ENCODE results near the gene CREG2. TPM values are rescaled to one million over a fixed set of nuclear protein-coding genes. Genes with fewer than 3 reads are reported as not detected.

Gene CREG2
- total and polyA plus RNA-seq, 2 donors (not counting 1 experiment from before 2014, with no cell fraction given): 0.08 to 0.50 TPM

- TF ChIP-seq CTCF (conservative IDR thresholded peaks at IDR 0.05 in 1 of 2, IDR thresholded peaks at IDR 0.05 in 1 of 2; ENCODE audit: low read depth in 1 of 2, low read length in 2 of 2) (no peak), EZH2 (IDR thresholded peaks at IDR 0.05; ENCODE audit: low read length, missing control alignments) (no peak)
- Histone ChIP-seq H3K79me2 (ENCODE audit: control insufficient read depth, insufficient read depth, low read length) (peaks cover 32% of the 10 kb centered on the region), H4K20me1 (ENCODE audit: control insufficient read depth, extremely low read depth, insufficient read depth, low read length) (peaks cover 2% of the 10 kb centered on the region), H3K9ac (ENCODE audit: insufficient read depth, low read length) (no peak overlapping the region), H3K4me3 (replicated peaks in 1 of 4; ENCODE audit: control extremely low read depth in 1 of 4, insufficient read depth in 1 of 4, low read depth in 3 of 4, low read length in 4 of 4) (no peak overlapping the region), H3K36me3 (ENCODE audit: control insufficient read depth, insufficient read depth, low read length) (peaks cover 2% of the 10 kb centered on the region), H3K9me3 (ENCODE audit: control insufficient read depth, insufficient read depth, low read depth, low read length) (no peaks in the 10 kb centered on the region), H3K4me2 (ENCODE audit: extremely low read depth, insufficient read depth, low read length) (no peak overlapping the region), H3K27me3 (ENCODE audit: control insufficient read depth, insufficient read depth, low read length) (no peaks in the 10 kb centered on the region), H3K27ac (ENCODE audit: insufficient read depth, low read length) (no peak overlapping the region), H2AFZ (ENCODE audit: low read length) (no peak overlapping the region), H3K4me1 (ENCODE audit: control insufficient read depth, extremely low read depth, insufficient read depth, low read length) (peaks cover 9% of the 10 kb centered on the region)
- no peak for DNase-seq (ENCODE audit: low read depth in 2 of 2)
These were observed 77.0 kb downstream of the CREG2 start for GRCh38 chr2:101310090-101310833.

- Histone ChIP-seq H3K27me3 (ENCODE audit: control insufficient read depth, insufficient read depth, low read length) (no peaks in the 10 kb centered on the region), H3K9ac (ENCODE audit: insufficient read depth, low read length) (peak within 1 kb of the TSS; percentile 84), H3K79me2 (ENCODE audit: control insufficient read depth, insufficient read depth, low read length) (peaks cover 47% of the 10 kb centered on the region), H3K4me2 (ENCODE audit: extremely low read depth, insufficient read depth, low read length) (peak within 1 kb of the TSS; percentile 99), H4K20me1 (ENCODE audit: control insufficient read depth, extremely low read depth, insufficient read depth, low read length) (peaks cover 2% of the 10 kb centered on the region), H2AFZ (ENCODE audit: low read length) (peak within 1 kb of the TSS; percentile 90), H3K9me3 (ENCODE audit: control insufficient read depth, insufficient read depth, low read depth, low read length) (no peaks in the 10 kb centered on the region), H3K36me3 (ENCODE audit: control insufficient read depth, insufficient read depth, low read length) (peaks cover 2% of the 10 kb centered on the region), H3K27ac (ENCODE audit: insufficient read depth, low read length) (peak within 1 kb of the TSS; percentile 68), H3K4me1 (ENCODE audit: control insufficient read depth, extremely low read depth, insufficient read depth, low read length) (peaks cover 9% of the 10 kb centered on the region), H3K4me3 (replicated peaks in 1 of 4; ENCODE audit: control extremely low read depth in 1 of 4, insufficient read depth in 1 of 4, low read depth in 3 of 4, low read length in 4 of 4) (peak within 1 kb of the TSS; percentile 56 to 83 (median 73))
- TF ChIP-seq CTCF (conservative IDR thresholded peaks at IDR 0.05 in 1 of 2, IDR thresholded peaks at IDR 0.05 in 1 of 2; ENCODE audit: low read depth in 1 of 2, low read length in 2 of 2): no peak
- DNase-seq (ENCODE audit: low read depth in 2 of 2): peak; percentile 82 to 92
These were observed 78.7 kb downstream of the CREG2 start, which contains the start of gene RNF149 for GRCh38 chr2:101308432-101309210. Gene RNF149, minus strand, starts transcription at chr2:101308701. Its CDS starts 113 bp downstream, at chr2:101308588.

- peaks cover 2% of the 10 kb centered on the region for H3K36me3 ChIP-seq (ENCODE audit: control insufficient read depth, insufficient read depth, low read length)
- no peaks in the 10 kb centered on the region for H3K9me3 ChIP-seq (ENCODE audit: control insufficient read depth, insufficient read depth, low read depth, low read length)
- H3K4me1 ChIP-seq (ENCODE audit: control insufficient read depth, extremely low read depth, insufficient read depth, low read length): peaks cover 9% of the 10 kb centered on the region
- no peak for TF ChIP-seq EZH2 (IDR thresholded peaks at IDR 0.05; ENCODE audit: low read length, missing control alignments)
- TF ChIP-seq CTCF (conservative IDR thresholded peaks at IDR 0.05 in 1 of 2, IDR thresholded peaks at IDR 0.05 in 1 of 2; ENCODE audit: low read depth in 1 of 2, low read length in 2 of 2): no peak
- H3K27ac ChIP-seq (ENCODE audit: insufficient read depth, low read length): peak overlapping the region; percentile 68
- no peaks in the 10 kb centered on the region for H3K27me3 ChIP-seq (ENCODE audit: control insufficient read depth, insufficient read depth, low read length)
- peak overlapping the region; percentile 37 for H2AFZ ChIP-seq (ENCODE audit: low read length)
- H4K20me1 ChIP-seq (ENCODE audit: control insufficient read depth, extremely low read depth, insufficient read depth, low read length): peaks cover 2% of the 10 kb centered on the region
- H3K9ac ChIP-seq (ENCODE audit: insufficient read depth, low read length): peak overlapping the region; percentile 84
- peak overlapping the region; percentile 99 for H3K4me2 ChIP-seq (ENCODE audit: extremely low read depth, insufficient read depth, low read length)
- peak in 1 of 2 donors; percentile 14 for DNase-seq (ENCODE audit: low read depth in 2 of 2)
- peak overlapping the region; percentile 56 to 83 (median 73) for H3K4me3 ChIP-seq (replicated peaks in 1 of 4; ENCODE audit: control extremely low read depth in 1 of 4, insufficient read depth in 1 of 4, low read depth in 3 of 4, low read length in 4 of 4)
- peaks cover 52% of the 10 kb centered on the region for H3K79me2 ChIP-seq (ENCODE audit: control insufficient read depth, insufficient read depth, low read length)
These were observed 79.3 kb downstream of the CREG2 start for GRCh38 chr2:101307950-101308431.

All from fibroblast of lung (primary cell).